ENCODE measurements around the gene BRD3OS.

Gene BRD3OS

GRCh38 chr9:134035041-134036039, 10.1 kb downstream of the BRD3OS start:
- no peak for DNase-seq

GRCh38 chr9:134036130-134036529, 10.8 kb downstream of the BRD3OS start:
- no peak for DNase-seq

GRCh38 chr9:134037641-134038040, 12.4 kb downstream of the BRD3OS start:
- DNase-seq: no peak

- no peak for DNase-seq
Measured at GRCh38 chr9:134039386-134040175, 14.3 kb downstream of the BRD3OS start.

GRCh38 chr9:134040176-134040565, 14.9 kb downstream of the BRD3OS start:
- no peak for DNase-seq

- DNase-seq: no peak
Measured at GRCh38 chr9:134040781-134041648, 15.7 kb downstream of the BRD3OS start.

GRCh38 chr9:134041649-134041962, 16.3 kb downstream of the BRD3OS start:
- no peak for DNase-seq

GRCh38 chr9:134043531-134043988, 18.3 kb downstream of the BRD3OS start:
- no peak for DNase-seq

GRCh38 chr9:134044944-134045343, 19.7 kb downstream of the BRD3OS start:
- DNase-seq: no peak

GRCh38 chr9:134045841-134046544, 20.7 kb downstream of the BRD3OS start:
- DNase-seq: no peak

- no peak for DNase-seq
Measured at GRCh38 chr9:134046894-134047681, 21.8 kb downstream of the BRD3OS start.

- no peak for DNase-seq
Measured at GRCh38 chr9:134047868-134048581, 22.7 kb downstream of the BRD3OS start.

- no peak for DNase-seq
Measured at GRCh38 chr9:134048582-134048968, 23.3 kb downstream of the BRD3OS start.

- DNase-seq: no peak
Measured at GRCh38 chr9:134049236-134049635, 24.0 kb downstream of the BRD3OS start.

GRCh38 chr9:134049772-134050588, 24.7 kb downstream of the BRD3OS start:
- no peak for DNase-seq

- no peak for DNase-seq
Measured at GRCh38 chr9:134050726-134051125, 25.4 kb downstream of the BRD3OS start.

- no peak for DNase-seq
Measured at GRCh38 chr9:134051319-134051718, 26.0 kb downstream of the BRD3OS start.

GRCh38 chr9:134052491-134052890, 27.2 kb downstream of the BRD3OS start:
- DNase-seq: no peak

GRCh38 chr9:134052941-134053340, 27.7 kb downstream of the BRD3OS start:
- no peak for DNase-seq

- no peak for DNase-seq
Measured at GRCh38 chr9:134053401-134053871, 28.2 kb downstream of the BRD3OS start.

Measured in activated CD4-positive, alpha-beta T cell treated with anti-CD3 and anti-CD28 coated beads, Interleukin-2, amount 50 U/mL, for 4 hours (primary cell).